HFF-Myc (cell line): ENCODE data around the gene BRD7.

Source experiments
- DNase-seq: peaks from one replicate; pipeline ENCODE4 v3.0.0-alpha.2; 2011; ENCODE audit warnings: low read depth; ENCODE audit errors: extremely low read depth
- H3K4me3 ChIP-seq: replicated peaks from 2 replicates; pipeline ENCODE4 v1.5.1; 2011; ENCODE audit warnings: low read depth, mild to moderate bottlenecking, control low read depth, low read length
- TF ChIP-seq, protein P1 (sequence below): IDR thresholded peaks from 2 replicates; pipeline ENCODE4 v1.5.1; 2012; ENCODE audit warnings: mild to moderate bottlenecking, low read depth, low read length, control low read depth; ENCODE audit errors: missing control alignments

BRD7 gene

DNA sequence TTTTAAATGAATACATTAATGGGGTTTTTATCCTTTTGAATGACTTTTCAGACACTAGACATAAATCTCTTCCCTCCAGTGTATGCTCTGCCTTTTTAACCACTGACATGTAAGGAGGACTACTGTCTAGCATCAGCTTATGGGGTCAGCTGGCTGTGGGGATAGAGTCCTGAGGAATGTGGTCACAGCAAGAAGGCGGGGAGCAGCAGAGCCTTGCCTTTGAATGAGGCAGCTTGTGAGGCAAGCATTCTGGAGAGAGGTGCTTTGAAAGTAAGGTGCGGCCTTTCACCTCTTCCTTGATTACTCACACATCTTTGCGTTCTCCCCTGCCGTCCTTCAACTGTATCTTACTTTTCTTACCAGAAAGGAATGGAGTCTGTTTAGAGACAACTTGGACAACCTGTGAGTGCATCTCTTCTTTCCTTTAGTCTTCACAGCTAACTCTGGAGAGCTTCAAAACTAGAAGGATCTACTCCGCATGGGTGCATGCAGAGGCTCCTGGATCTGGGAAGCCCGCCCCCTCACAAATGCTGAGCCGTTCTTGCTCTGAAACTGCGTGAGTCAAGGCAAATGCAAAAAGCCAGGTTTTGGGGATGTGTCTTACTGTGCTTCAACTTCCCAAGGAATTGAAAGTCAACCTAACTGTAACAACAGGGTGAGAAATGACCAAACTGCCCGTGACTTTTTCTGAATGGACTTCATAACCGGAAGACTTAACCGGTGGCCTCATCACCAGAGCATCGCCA, 52.5 kb downstream of the BRD7 start:
- DNase-seq = no peak
- no peak overlapping the region for H3K4me3 ChIP-seq
- TF ChIP-seq, protein P1, sequence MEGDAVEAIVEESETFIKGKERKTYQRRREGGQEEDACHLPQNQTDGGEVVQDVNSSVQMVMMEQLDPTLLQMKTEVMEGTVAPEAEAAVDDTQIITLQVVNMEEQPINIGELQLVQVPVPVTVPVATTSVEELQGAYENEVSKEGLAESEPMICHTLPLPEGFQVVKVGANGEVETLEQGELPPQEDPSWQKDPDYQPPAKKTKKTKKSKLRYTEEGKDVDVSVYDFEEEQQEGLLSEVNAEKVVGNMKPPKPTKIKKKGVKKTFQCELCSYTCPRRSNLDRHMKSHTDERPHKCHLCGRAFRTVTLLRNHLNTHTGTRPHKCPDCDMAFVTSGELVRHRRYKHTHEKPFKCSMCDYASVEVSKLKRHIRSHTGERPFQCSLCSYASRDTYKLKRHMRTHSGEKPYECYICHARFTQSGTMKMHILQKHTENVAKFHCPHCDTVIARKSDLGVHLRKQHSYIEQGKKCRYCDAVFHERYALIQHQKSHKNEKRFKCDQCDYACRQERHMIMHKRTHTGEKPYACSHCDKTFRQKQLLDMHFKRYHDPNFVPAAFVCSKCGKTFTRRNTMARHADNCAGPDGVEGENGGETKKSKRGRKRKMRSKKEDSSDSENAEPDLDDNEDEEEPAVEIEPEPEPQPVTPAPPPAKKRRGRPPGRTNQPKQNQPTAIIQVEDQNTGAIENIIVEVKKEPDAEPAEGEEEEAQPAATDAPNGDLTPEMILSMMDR = no peak

DNA sequence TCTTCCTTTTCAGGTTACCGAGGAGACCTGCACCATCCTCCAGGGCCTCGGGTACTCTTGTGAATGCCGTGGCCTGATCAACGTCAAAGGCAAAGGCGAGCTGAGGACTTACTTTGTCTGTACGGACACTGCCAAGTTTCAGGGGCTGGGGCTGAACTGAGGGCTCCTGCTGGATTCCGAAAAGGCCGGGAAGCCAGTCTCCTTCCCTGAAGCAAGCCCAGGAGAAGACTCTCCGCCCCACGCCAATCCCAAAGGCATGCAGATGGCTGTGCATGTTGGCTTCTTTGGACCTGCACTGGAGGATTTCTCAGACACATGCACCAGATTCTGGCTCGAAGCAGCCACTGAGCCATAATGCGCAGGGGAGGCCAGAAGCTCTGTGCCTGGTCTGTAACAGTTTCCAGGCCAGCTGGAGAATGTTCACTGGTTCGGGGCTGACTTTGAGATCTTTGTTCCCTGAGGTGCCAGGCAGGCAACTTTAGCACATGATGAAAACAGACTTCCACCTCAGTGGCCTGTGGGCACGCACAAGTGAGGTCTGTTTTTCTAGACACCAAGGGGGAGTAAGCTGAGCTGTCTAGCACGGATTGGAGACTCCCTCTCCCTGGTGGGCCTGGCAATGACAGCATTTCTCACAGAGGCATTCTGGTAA, 53.3 kb downstream of the BRD7 start:
- no peak overlapping the region for H3K4me3 ChIP-seq
- TF ChIP-seq, protein P1 = no peak
- no peak for DNase-seq

DNA sequence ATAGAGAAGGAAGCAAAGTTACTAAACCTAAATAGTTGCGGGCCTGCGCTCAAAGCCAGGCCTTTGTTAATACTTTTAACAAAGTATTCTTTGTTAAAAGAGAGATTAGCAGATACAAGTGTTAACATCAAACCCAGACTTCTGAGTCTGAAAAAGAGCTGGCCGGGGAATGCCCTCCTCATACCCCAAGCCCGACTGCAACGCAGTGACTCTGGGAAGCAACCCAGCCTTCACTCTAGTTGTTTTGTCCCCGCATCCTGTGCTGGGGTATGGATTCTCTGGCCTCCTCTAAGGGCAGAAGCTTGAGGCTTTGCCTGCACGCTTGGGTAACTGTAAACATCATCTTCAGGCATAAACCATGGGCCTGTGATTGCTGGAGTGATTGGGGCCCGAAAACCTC, 54.1 kb downstream of the BRD7 start:
- DNase-seq = no peak
- no peak overlapping the region for H3K4me3 ChIP-seq
- TF ChIP-seq, protein P1 = no peak

DNA sequence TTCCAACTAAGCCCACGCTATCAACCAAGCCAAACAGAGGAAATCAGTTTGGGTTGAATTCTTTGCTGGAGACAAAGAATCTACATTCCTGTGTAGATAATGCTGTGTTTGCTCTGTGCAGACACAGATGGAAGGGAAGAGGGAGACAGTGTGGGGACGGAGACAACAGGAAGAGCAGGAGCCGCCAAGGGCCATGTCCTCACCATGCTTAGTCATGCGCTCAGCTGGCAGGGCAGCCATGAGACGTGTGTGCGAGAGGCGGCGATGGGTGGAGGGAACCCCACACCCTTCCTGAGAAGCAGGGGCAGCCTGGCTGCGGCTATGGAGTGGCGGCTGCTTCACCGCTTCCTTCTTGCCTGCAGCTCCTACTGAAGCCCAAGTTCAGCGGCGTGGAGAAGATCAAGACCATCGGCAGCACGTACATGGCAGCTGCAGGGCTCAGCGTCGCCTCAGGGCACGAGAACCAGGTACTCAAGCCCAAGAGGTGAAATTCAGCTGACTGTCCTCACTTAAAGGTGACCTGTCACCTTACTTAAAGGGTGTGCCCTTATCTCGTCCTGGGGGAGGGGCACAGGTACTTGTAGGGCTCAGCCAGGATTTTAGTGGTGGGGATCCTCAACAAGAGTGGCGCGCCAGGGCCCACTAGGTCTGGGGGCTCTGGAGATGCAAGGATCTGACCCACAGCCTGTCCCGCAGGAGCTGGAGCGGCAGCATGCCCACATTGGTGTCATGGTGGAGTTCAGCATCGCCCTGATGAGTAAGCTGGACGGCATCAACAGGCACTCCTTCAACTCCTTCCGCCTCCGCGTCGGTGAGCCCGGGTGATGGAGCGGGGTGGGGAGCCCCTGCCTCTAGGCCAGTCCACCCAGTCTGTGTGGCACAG, 55.0 kb downstream of the BRD7 start:
- TF ChIP-seq, protein P1 = no peak
- DNase-seq = no peak
- no peak overlapping the region for H3K4me3 ChIP-seq

DNA sequence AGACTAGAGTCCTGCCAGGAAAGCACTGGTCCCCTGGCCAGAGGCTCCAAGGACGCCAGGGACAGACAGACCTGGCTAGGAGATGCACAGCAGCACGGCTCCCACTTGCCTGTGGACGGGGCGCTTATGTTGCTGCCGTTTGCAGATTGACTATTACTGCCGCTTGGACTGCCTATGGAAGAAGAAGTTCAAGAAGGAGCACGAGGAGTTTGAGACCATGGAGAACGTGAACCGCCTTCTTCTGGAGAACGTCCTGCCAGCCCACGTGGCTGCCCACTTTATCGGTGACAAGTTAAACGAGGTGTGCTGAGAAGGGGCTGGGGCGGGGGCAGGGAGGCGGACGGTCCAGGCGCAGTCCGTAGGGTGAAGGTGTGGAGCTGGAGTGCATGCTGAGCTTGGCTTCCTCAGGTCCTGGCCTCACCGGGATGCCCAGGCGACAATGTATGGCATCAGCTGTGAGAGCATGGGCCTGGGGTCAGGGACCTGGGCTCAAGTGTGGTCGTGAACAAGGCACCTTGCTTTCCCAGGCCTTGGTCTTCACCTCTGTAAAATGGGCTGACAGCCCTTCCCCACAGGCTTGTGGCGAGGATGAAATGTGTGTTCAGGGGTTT, 56.8 kb downstream of the BRD7 start:
- DNase-seq = no peak
- TF ChIP-seq, protein P1 = no peak

DNA sequence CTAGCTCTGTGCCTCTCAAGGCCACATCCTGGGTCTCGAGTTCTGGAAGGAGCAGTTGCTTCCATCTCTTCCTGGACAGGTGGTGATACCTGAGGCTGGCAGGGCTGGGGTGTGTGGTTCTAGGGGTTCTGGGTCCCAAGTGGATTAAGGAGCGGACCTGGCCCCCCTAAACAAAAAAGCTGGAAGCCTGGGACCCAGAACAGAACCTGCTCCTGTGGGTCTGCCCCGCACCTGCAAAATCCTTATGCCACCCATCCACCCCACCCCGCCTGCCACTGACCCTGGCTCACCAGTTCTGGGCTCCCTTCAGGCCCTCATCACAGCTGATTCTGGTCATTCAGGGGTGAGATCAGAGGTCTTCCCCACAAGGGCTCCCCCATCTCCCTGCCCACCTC, 57.7 kb downstream of the BRD7 start:
- TF ChIP-seq, protein P1 = no peak
- no peak overlapping the region for H3K4me3 ChIP-seq
- no peak for DNase-seq

More for the DNA sequence above, 56.8 kb downstream of the BRD7 start:
- H3K4me3 ChIP-seq = no peak overlapping the region
